ENCODE measurements around the gene PRKG1. TPM values are rescaled to one million over a fixed set of nuclear protein-coding genes. Genes with fewer than 3 reads are reported as not detected.

PRKG1 gene
- total and polyA plus RNA-seq, 2 of the 4 experiments (the other 2 are of a cell fraction), result 3.5 to 18.3 TPM

- H3K9ac ChIP-seq (ENCODE audit: low read depth, low read length), result no peak overlapping the region
- no peak overlapping the region for H2BK120ac ChIP-seq (ENCODE audit: low read depth, low read length)
- H3K36me3 ChIP-seq (ENCODE audit: control insufficient read depth, insufficient read depth, low read length), result peaks cover 1% of the 10 kb centered on the region; the same call in 1 of the 2 replicates
- H3K56ac ChIP-seq (ENCODE audit: extremely low read depth, insufficient read depth, low read length), result no peak overlapping the region
- in situ Hi-C loops (cut with MboI; ENCODE audit: low sequenced_read_pairs), result loop anchor here (25.0 kb wide), 1 partner anchor 557 kb away; no protein-coding TSS in a partner anchor
- dilution Hi-C loops (cut with HindIII; ENCODE audit: low sequenced_read_pairs, unreplicated experiment), result no loop called here
- H3K27ac ChIP-seq (ENCODE audit: insufficient read depth, low read length), result no peak overlapping the region
- H3K27me3 ChIP-seq (ENCODE audit: control insufficient read depth, insufficient read depth, low read length), result no peaks in the 10 kb centered on the region
- no peak overlapping the region for H3K4me3 ChIP-seq (ENCODE audit: insufficient read depth, low read depth, low read length)
- DNase-seq (peak; percentile 12), ATAC-seq (ENCODE audit: low read depth) (no peak)
- no peak overlapping the region for H2BK5ac ChIP-seq (ENCODE audit: low read depth, low read length, poor library complexity, severe bottlenecking)
- no peak overlapping the region for H3K18ac ChIP-seq (ENCODE audit: low read depth, low read length)
- ChIA-PET CTCF (no interaction called here), POLR2A (ENCODE audit: unreplicated experiment) (no interaction called here)
- H4K5ac ChIP-seq (ENCODE audit: low read depth, low read length), result no peak overlapping the region
- no peak overlapping the region for H4K91ac ChIP-seq (ENCODE audit: insufficient read depth, low read depth, low read length)
- H3K4me2 ChIP-seq (ENCODE audit: low read depth, low read length), result no peak overlapping the region; the same call in 1 of the 2 replicates
- H4K20me1 ChIP-seq (ENCODE audit: insufficient read depth, low read length), result no peaks in the 10 kb centered on the region
- H3K4ac ChIP-seq (ENCODE audit: low read depth, low read length), result no peak overlapping the region
- H3K4me1 ChIP-seq (ENCODE audit: control insufficient read depth, insufficient read depth, low read length), result peaks cover 2% of the 10 kb centered on the region; the same call in 1 of the 2 replicates
- H2AK9ac ChIP-seq (replicated peaks; ENCODE audit: low read depth, low read length, poor library complexity), result no peak overlapping the region
- WGBS, 2 experiments (ENCODE audit: extremely low coverage in 2 of 2, insufficient read length in 1 of 2), result 95% methylated on average over 4 of the region's 10 CpGs; no CpG with 5 or more reads in 1 of the 2 experiments
- no TSS peak for BruUV-seq (replicated peaks)
- H2BK20ac ChIP-seq (ENCODE audit: low read depth, low read length), result 0 out of 2 replicates have a peak overlapping the region, but pooled peaks have one; percentile 3
- H3K79me1 ChIP-seq (ENCODE audit: low read depth in 1 of 2, low read length in 2 of 2), result peaks cover 0 to 8% of the 10 kb centered on the region in 2 experiments; a peak in 3 of 4 replicates
- no peaks in the 10 kb centered on the region for H3K9me1 ChIP-seq (ENCODE audit: insufficient read depth, low read length)
- H2AK5ac ChIP-seq (ENCODE audit: low read depth, low read length), result no peak overlapping the region
- no peak overlapping the region for H2BK15ac ChIP-seq (ENCODE audit: low read depth, low read length)
- H3K9me3 ChIP-seq (ENCODE audit: control insufficient read depth, insufficient read depth, low read length), result no peaks in the 10 kb centered on the region
- no peak overlapping the region for H3K23ac ChIP-seq (ENCODE audit: low read depth, low read length)
- no peak overlapping the region for H4K8ac ChIP-seq (ENCODE audit: low read depth in 2 of 2, low read length in 2 of 2)
- no peak overlapping the region; the same call in 1 of the 2 replicates for H3K14ac ChIP-seq (replicated peaks; ENCODE audit: low read depth, low read length)
- intact Hi-C loops (cut with micrococcal nuclease), result no loop called here
- no peak overlapping the region for H2AFZ ChIP-seq (replicated peaks; ENCODE audit: low read length, poor library complexity)
- TF ChIP-seq POLR2A (IDR thresholded peaks at IDR 0.05; ENCODE audit: low read depth, low read length) (no peak), FOS (IDR thresholded peaks at IDR 0.05; ENCODE audit: low read depth, low read length) (no peak), ELK1 (IDR thresholded peaks at IDR 0.05; ENCODE audit: borderline replicate concordance, low read depth, low read length) (no peak), CHD1 (IDR thresholded peaks at IDR 0.05; ENCODE audit: low read depth, low read length) (no peak), BHLHE40 (IDR thresholded peaks at IDR 0.05; ENCODE audit: low read depth, low read length) (no peak), MAZ (IDR thresholded peaks at IDR 0.05; ENCODE audit: borderline replicate concordance, low read depth, low read length) (no peak), RCOR1 (IDR thresholded peaks at IDR 0.05; ENCODE audit: insufficient replicate concordance, low read length) (no peak), NFE2L2 (IDR thresholded peaks at IDR 0.05; ENCODE audit: low read depth, low read length) (no peak), USF2 (IDR thresholded peaks at IDR 0.05; ENCODE audit: low read depth, low read length) (no peak), CTCF (conservative IDR thresholded peaks at IDR 0.05; ENCODE audit: low read depth, low read length) (no peak), RFX5 (IDR thresholded peaks at IDR 0.05; ENCODE audit: low read depth, low read length) (no peak), CEBPB (IDR thresholded peaks at IDR 0.05; ENCODE audit: low read depth, low read length) (no peak), MAFK (IDR thresholded peaks at IDR 0.05; ENCODE audit: low read depth, low read length) (no peak), RAD21 (IDR thresholded peaks at IDR 0.05; ENCODE audit: low read length) (no peak), MXI1 (IDR thresholded peaks at IDR 0.05; ENCODE audit: borderline replicate concordance, low read depth, low read length) (no peak)
Measured at GRCh38 chr10:51405580-51406351, 331.5 kb downstream of the PRKG1 start.
